GM19328 (cell line): ENCODE measurements around the gene SLC16A5.

ENCODE experiments used
- ATAC-seq: cut with Tn5 transposase; IDR thresholded peaks from one replicate; pipeline ENCODE4 v1.9.1; 2021; ENCODE audit warnings: mild to moderate bottlenecking, moderate library complexity; ENCODE audit not compliant: unreplicated experiment

The SLC16A5 gene

DNA sequence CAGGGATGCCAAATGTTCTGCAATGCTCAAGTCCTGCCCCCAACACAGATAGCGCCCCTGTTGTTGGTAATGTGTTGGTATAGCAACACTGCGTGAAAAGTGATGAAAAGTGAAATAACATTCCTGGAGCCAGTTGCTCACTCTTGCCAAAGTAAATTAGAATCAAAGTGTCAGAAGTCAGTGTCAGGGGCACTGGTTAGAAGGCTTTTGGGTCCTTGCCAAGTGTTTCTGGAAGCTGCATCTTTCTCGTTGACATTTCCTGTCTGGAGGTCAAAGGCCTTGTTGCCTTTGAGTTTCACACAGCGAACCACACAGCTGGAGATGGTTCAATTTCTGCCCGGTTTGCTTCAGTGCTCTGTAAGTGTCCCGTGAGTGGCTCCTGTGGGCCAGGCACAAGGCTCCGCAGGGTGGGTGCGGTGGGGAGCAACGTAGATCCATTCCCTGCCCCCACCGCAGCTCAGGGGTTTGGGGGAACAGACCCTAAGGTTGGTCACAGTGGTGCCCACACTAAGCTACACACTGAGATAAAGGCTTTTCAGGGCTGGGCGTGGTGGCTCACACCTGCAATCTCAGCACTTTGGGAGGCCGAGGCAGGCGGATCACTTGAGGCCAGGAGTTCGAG, 3.6 kb upstream of the SLC16A5 start:
- ATAC-seq, result no peak

DNA sequence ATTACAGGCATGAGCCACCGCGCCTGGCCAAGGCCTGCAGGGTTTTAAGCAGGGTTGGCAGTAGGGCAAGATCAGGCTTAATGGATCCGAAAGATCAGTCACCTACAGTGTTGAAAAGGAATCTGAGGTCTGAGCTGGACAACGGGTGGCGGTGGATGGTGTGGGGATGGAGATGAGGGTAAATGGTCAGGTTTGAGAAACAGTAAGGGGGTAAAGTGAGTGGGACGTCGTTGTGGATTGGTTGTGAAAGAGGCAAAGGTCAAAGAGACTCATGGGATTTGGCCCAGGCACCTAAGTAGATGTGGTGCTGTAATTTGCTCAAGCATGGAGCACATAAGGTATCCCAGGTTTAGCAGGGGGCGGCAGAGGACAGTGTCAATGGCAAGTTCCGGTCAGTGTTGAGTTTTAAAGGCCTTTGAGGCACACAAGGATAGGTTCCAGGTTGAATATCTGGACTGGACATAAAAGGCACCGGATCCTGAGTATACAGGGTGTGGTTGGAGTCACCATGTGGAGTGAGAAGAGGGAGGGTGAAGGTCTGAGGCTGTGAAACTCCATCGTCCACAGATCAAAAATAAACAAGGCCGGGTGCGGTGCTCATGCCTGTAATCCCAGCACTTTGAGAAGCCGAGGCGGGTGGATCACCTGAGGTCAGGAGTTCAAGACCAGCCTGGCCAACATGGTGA, 1.1 kb upstream of the SLC16A5 start:
- ATAC-seq, result no peak

GRCh38 chr17:75087182-75087557, 584 bp upstream of the SLC16A5 start:
- no peak for ATAC-seq

DNA sequence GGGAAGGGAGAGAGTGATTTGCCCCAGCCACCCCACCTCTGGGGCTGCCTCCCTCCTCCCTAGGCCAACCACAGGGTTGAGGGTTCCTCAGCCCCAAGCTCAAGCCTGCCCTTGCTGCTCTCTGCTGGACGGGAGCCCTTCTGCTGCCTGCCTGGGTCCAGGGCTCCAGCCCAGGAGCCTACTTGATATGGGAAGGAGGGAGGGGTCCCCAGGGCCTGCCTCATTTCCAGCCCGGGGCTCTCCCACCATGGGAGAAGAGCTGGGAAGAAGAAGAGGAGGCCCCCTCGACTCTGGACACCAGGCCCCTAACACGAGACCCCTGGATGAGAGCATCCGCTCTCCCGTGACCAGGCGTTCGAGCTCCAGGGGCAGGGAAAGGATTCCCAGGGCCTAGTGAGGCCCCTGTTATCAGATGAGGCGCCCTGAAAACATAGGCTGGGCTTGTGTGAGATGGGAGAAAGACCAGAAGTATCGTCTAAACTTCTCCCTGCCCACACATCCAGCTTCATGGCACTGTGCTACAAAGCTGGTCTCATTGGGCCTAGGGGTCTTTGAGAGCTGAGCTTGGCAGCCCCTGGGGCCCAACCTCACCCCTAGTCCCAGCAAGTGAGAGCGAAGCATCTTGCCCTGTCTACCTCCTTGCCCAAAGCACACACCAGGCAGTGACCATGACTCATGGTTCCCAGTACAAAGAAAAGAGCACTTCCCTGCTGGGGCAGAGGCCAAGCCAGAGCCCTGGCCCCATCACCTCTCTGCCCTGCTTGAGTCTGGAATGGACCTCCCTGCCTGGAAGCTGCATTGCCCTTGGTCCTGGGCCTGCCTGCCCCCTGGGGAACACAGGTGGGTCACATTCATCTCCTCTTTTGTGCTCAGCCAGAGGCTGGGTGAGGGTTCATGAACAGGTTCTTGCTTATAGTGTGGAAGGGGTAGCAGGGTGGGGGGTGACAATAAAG, 987 bp downstream of the SLC16A5 start:
- no peak for ATAC-seq

DNA sequence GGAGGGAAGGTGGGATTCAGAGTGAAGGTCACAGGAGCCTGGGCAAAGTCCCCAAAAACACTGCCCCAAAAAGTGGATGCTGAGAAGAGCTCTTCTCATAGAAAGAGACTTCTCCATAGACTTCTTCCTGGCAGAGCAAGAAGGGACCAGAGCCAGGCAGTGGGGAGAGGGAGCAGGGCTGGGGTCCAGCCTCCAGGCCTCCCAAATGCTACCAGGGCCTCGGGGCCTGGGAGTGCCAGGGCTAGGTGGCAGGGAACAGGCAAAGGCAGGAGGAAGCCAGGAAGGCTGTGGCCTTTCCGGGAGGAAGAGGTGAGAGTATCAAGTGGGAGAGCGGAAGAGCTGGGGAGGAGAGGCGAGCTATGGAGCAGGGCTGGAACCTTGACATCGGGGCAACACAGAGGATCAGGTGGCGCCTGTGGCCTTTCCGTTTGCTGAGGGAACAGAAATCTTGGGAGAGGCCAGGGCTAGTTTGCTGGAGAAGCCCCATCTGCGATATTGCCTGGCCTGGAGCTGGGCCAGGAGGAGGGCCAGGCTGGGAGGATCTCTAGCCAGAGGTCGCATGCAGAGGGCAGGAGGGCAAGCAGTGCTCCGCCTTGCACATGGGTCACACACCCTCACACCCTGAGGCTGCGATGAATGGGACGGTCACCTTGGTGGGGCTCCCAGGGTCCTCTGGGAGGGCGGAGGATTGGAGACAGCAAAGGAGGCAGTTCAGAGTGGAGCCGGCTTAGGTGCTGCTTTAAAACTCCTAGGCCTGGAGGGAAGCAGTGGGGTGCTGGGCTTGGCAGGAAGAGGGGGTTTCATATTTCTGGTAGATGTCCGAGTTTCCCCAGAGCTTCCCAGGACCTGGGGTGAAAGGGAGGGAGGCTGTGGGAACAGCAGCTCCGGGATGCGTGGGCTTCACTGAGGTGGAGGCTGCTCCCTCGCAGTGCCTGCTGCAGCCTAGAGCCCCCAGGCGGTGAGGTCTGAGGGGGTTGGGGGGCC, 3.4 kb downstream of the SLC16A5 start:
- no peak for ATAC-seq

DNA sequence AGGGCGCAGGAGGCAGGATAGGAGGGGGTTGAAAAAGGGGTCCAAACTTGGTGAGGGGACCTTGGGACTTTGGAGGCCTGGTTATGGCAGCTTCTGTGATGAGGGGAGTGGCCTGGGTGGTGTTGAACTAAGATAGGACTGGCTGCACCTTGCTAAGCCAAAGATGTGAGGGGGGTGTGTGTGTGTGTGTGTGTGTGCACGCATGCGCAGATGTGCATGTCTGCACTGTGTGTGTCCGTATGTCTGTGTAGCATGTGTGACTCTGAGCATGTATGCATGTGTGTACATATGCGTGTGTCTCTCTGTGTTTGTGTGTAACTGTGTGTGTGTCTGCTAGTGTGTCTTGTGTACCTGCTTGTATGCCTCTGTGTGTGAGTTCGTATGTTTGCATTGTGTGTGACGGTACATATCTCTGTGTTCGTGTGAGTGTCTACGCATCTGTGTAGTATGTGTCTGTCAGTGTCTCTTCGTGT, 4.1 kb downstream of the SLC16A5 start:
- no peak for ATAC-seq

DNA sequence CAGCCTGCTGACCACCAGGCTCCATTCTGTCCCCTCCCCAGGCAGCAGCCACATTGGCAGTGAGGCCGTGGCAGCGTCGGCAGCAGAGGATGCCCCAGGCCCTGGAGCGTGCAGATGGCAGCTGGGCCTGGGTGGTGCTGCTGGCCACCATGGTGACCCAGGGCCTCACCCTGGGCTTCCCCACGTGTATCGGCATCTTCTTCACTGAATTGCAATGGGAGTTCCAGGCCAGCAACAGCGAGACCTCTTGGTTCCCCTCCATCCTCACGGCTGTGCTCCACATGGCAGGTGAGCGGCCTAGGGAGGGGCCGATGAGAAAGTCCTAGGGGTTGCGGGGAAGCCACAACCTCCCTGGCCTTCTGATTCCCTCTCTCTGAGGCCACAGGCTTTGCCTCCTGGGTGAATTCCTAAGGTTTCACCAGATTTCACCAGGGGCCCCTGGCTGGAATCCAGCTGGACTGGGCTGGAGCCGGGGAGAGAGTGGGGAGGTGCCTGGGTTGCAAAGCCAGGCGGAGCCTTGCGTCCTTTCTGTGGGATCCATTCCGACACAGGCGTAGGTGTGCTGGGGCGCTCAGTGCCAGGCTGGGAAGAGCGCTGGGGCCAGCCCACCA, 5.9 kb downstream of the SLC16A5 start:
- no peak for ATAC-seq

GRCh38 chr17:75094871-75095399, 7.2 kb downstream of the SLC16A5 start:
- no peak for ATAC-seq

DNA sequence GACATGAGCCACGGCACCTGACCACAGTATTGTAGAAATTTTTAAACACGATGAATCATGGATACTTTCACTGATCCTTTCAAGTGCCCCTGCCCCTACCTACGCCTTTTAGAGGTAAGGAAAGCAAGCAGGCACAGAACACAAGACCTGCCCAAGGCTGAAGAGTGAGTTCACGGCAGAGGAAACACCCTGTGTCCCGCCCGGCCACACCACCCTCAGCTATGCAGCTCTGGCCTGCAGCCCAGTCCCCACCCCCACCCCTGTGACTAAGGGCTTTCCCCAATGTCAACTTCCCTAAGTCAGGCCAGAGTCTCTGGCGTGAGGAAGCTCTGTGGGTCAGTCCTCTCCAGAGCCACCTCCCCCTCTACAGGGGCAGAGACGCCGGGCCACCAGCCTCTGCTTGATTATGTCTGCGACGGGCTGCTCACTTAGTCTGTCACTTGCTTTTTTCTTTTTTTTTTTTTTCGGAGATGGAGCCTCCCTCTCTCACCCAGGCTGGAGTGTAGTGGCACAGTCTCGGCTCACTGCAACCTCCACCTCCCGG, 8.4 kb downstream of the SLC16A5 start:
- ATAC-seq, result no peak

DNA sequence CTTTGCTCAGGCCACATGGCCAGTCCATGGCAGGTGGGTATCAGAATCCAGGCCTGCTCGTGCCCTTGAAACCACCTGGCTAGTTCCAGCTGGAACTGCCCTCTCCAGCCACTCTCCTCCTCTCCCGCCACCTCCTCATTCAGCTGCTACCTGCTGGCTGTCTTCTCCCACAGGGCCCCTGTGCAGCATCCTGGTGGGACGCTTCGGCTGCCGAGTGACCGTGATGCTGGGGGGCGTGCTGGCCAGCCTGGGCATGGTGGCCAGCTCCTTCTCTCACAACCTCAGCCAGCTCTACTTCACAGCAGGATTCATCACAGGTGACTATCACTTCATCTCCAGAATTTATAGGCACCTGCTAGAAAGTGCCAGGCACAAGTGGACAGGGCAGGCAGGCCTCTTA, 10.1 kb downstream of the SLC16A5 start:
- ATAC-seq, result no peak

GRCh38 chr17:75098861-75099260, 11.1 kb downstream of the SLC16A5 start:
- ATAC-seq, result no peak

- ATAC-seq, result no peak
Measured at GRCh38 chr17:75099881-75100595, 12.3 kb downstream of the SLC16A5 start.

GRCh38 chr17:75102385-75102821, 14.6 kb downstream of the SLC16A5 start:
- ATAC-seq, result no peak

GRCh38 chr17:75103601-75104554, 16.1 kb downstream of the SLC16A5 start:
- ATAC-seq, result no peak

- no peak for ATAC-seq
Measured at GRCh38 chr17:75105126-75106080, 17.6 kb downstream of the SLC16A5 start.

- ATAC-seq, result no peak
Measured at GRCh38 chr17:75108193-75108592, 20.4 kb downstream of the SLC16A5 start.

- no peak for ATAC-seq
Measured at GRCh38 chr17:75109046-75109406, 21.3 kb downstream of the SLC16A5 start.
